ENCODE data around the gene GRWD1. TPM values are rescaled to one million over a fixed set of nuclear protein-coding genes. Genes with fewer than 3 reads are reported as not detected.

GRWD1 gene
- total RNA-seq, 2 donors from 2014 or later, result 17.5 to 38.3 TPM

GRCh38 chr19:48502350-48503018 is 56.7 kb downstream of the GRWD1 start:
- Histone ChIP-seq H3K4me3 (peak overlapping the region; percentile 21), H3K36me3 (no peaks in the 10 kb centered on the region), H3K27me3 (replicated peaks; ENCODE audit: insufficient read depth) (no peaks in the 10 kb centered on the region), H3K9me3 (no peaks in the 10 kb centered on the region), H3K27ac (no peak overlapping the region), H3K4me1 (ENCODE audit: control insufficient read depth in 1 of 2, low read depth in 2 of 2) (no peaks in the 10 kb centered on the region)
- DNase-seq (ENCODE audit: low spot score), result no peak
- no peak for ATAC-seq (ENCODE audit: insufficient number of reproducible peaks, low FRiP score, low read depth)
- no peak for TF ChIP-seq CTCF (IDR thresholded peaks at IDR 0.05)

GRCh38 chr19:48506138-48506733 is 60.5 kb downstream of the GRWD1 start:
- peak; percentile 46 for TF ChIP-seq CTCF (IDR thresholded peaks at IDR 0.05)
- ATAC-seq (ENCODE audit: insufficient number of reproducible peaks, low FRiP score, low read depth) (no peak), DNase-seq (ENCODE audit: low spot score) (no peak)
- Histone ChIP-seq H3K9me3 (no peaks in the 10 kb centered on the region), H3K36me3 (no peaks in the 10 kb centered on the region), H3K4me1 (ENCODE audit: control insufficient read depth in 1 of 2, low read depth in 2 of 2) (no peaks in the 10 kb centered on the region), H3K27ac (no peak overlapping the region), H3K4me3 (no peak overlapping the region), H3K27me3 (replicated peaks; ENCODE audit: insufficient read depth) (no peaks in the 10 kb centered on the region)

Other genes starting within 250 kb of the GRWD1 start
- 10 to 100 TPM; 40.8 to 50.9 TPM for gene CARD8, start 190.1 kb upstream of the GRWD1 start, total RNA-seq
- gene ZNF114, start 175.9 kb upstream of the GRWD1 start, total RNA-seq, result under 1 TPM in 1 of 2 donors, not detected in 1; 0.27 TPM
- 10 to 100 TPM; 61.7 to 95.7 TPM for gene EMP3, start 120.4 kb upstream of the GRWD1 start, total RNA-seq
- gene TMEM143, start 82.0 kb upstream of the GRWD1 start, total RNA-seq, result 10 to 100 TPM in 1 of 2 donors, 1 to 10 TPM in 1; 6.3 to 18.4 TPM
- gene SYNGR4, start 81.6 kb upstream of the GRWD1 start, total RNA-seq, result not detected
- 10 to 100 TPM; 65.6 to 79.9 TPM for gene KDELR1, start 54.4 kb upstream of the GRWD1 start, total RNA-seq
- under 1 TPM in 1 of 2 donors, not detected in 1; 0.68 TPM for gene GRIN2D, start 52.3 kb upstream of the GRWD1 start, total RNA-seq
- 1 to 10 TPM in 1 of 2 donors, under 1 TPM in 1; 0.27 to 1.2 TPM for gene KCNJ14, start 9.6 kb downstream of the GRWD1 start, total RNA-seq
- gene CYTH2, start 23.4 kb downstream of the GRWD1 start, total RNA-seq, result 10 to 100 TPM; 50.6 to 79.4 TPM
- gene LMTK3, start 65.9 kb downstream of the GRWD1 start, total RNA-seq, result 1 to 10 TPM in 1 of 2 donors, under 1 TPM in 1; 0.41 to 4.5 TPM
- gene SULT2B1, start 106.2 kb downstream of the GRWD1 start, total RNA-seq, result not detected
- not detected for gene SPACA4, start 160.8 kb downstream of the GRWD1 start, total RNA-seq
- 1 to 10 TPM in 1 of 2 donors, not detected in 1; 2.0 TPM for gene FAM83E, start 169.1 kb downstream of the GRWD1 start, total RNA-seq
- 1,000 to 10,000 TPM; 1,120 to 1,389 TPM for gene RPL18, start 173.2 kb downstream of the GRWD1 start, total RNA-seq
- 10 to 100 TPM; 16.2 to 49.0 TPM for gene SPHK2, start 173.5 kb downstream of the GRWD1 start, total RNA-seq
- gene DBP, start 191.4 kb downstream of the GRWD1 start, total RNA-seq, result 10 to 100 TPM in 1 of 2 donors, 1 to 10 TPM in 1; 3.9 to 15.0 TPM
- gene CA11, start 200.2 kb downstream of the GRWD1 start, total RNA-seq, result 1 to 10 TPM; 3.0 to 4.6 TPM
- gene NTN5, start 227.0 kb downstream of the GRWD1 start, total RNA-seq, result 1 to 10 TPM in 1 of 2 donors, under 1 TPM in 1; 0.54 to 2.8 TPM
- 1 to 10 TPM in 1 of 2 donors, not detected in 1; 2.3 TPM for gene FUT2, start 250.0 kb downstream of the GRWD1 start, total RNA-seq